Fibroblast of lung (primary cell): ENCODE results near the gene JUP. TPM values are rescaled to one million over a fixed set of nuclear protein-coding genes. Genes with fewer than 3 reads are reported as not detected.

ENCODE experiments used
- DNase-seq, 2 donors: peaks; one replicate each; pipeline versions ENCODE4 v3.0.0 to v3.0.0-alpha.2; 2010; ENCODE audit warnings: low read depth in 2 of 2
- H2AFZ ChIP-seq: 2 replicates; pipeline ENCODE4 v1.5.1; 2012; ENCODE audit warnings: low read length, control low read depth, inconsistent platforms
- H3K27ac ChIP-seq: 2 replicates; pipeline ENCODE4 v1.5.1; 2011; ENCODE audit warnings: low read length, control low read depth; ENCODE audit not compliant: insufficient read depth
- H3K27me3 ChIP-seq: 2 replicates; pipeline ENCODE4 v1.5.1; 2011; ENCODE audit warnings: mild to moderate bottlenecking, low read length; ENCODE audit not compliant: control insufficient read depth, insufficient read depth
- H3K36me3 ChIP-seq: 2 replicates; pipeline ENCODE4 v1.5.1; 2011; ENCODE audit warnings: low read length; ENCODE audit not compliant: control insufficient read depth, insufficient read depth
- H3K4me1 ChIP-seq: 2 replicates; pipeline ENCODE4 v1.5.1; 2011; ENCODE audit warnings: low read length; ENCODE audit not compliant: control insufficient read depth, insufficient read depth; ENCODE audit errors: extremely low read depth
- H3K4me2 ChIP-seq: 2 replicates; pipeline ENCODE4 v1.5.1; 2011; ENCODE audit warnings: low read length, control low read depth; ENCODE audit not compliant: insufficient read depth; ENCODE audit errors: extremely low read depth
- H3K4me3 ChIP-seq, 4 experiments: fragments of 200-600 bp in 1 of 4; sonication (generic) in 1 of 4; replicated peaks in 1 of 4; 2 replicates each; pipeline ENCODE4 v1.5.1; 2011 to 2016; ENCODE audit warnings: low read length in 4 of 4, low read depth in 3 of 4, mild to moderate bottlenecking in 3 of 4, control low read depth in 2 of 4, inconsistent platforms in 1 of 4, mixed read lengths in 1 of 4; ENCODE audit not compliant: insufficient read depth in 1 of 4; ENCODE audit errors: control extremely low read depth in 1 of 4
- H3K79me2 ChIP-seq: 2 replicates; pipeline ENCODE4 v1.5.1; 2012; ENCODE audit warnings: mild to moderate bottlenecking, low read length, inconsistent platforms; ENCODE audit not compliant: control insufficient read depth, insufficient read depth
- H3K9ac ChIP-seq: 2 replicates; pipeline ENCODE4 v1.5.1; 2011; ENCODE audit warnings: mild to moderate bottlenecking, low read length, control low read depth; ENCODE audit not compliant: insufficient read depth
- H3K9me3 ChIP-seq: 2 replicates; pipeline ENCODE4 v1.5.1; 2012; ENCODE audit warnings: low read depth, low read length; ENCODE audit not compliant: control insufficient read depth, insufficient read depth
- H4K20me1 ChIP-seq: 2 replicates; pipeline ENCODE4 v1.5.1; 2011; ENCODE audit warnings: low read length; ENCODE audit not compliant: control insufficient read depth, insufficient read depth; ENCODE audit errors: extremely low read depth
- CTCF ChIP-seq, 2 donors: IDR thresholded peaks in 1 of 2; conservative IDR thresholded peaks in 1 of 2; 1 replicate in 1 of 2; 2 replicates in 1 of 2; pipeline ENCODE4 v1.5.1; 2011 to 2012; ENCODE audit warnings: low read length in 2 of 2, control low read depth in 1 of 2, inconsistent platforms in 1 of 2, low read depth in 1 of 2, mild to moderate bottlenecking in 1 of 2
- EZH2 ChIP-seq: IDR thresholded peaks from 2 replicates; pipeline ENCODE4 v1.5.1; 2012; ENCODE audit warnings: low read length, control low read depth, mild to moderate bottlenecking; ENCODE audit errors: missing control alignments
- polyA plus RNA-seq, 2 donors: library from polyadenylated mRNA; depleted of rRNA in 1 of 2; stranded (reverse) in 1 of 2; unstranded in 1 of 2; fragments of >200 nt; gene quantifications; 2 replicates each; pipeline ENCODE4 v1.2.1, GENCODE V29; 2011 to 2012; ENCODE audit warnings: missing spikeins in 1 of 2
- total RNA-seq: library from RNA; depleted of rRNA; stranded (reverse); fragments of >200 nt; gene quantifications from 2 replicates; pipeline ENCODE4 v1.2.1, GENCODE V29; 2014

The JUP gene
- total and polyA plus RNA-seq, 2 donors (not counting 1 experiment from before 2014, with no cell fraction given) = 3.2 to 13.2 TPM

DNA sequence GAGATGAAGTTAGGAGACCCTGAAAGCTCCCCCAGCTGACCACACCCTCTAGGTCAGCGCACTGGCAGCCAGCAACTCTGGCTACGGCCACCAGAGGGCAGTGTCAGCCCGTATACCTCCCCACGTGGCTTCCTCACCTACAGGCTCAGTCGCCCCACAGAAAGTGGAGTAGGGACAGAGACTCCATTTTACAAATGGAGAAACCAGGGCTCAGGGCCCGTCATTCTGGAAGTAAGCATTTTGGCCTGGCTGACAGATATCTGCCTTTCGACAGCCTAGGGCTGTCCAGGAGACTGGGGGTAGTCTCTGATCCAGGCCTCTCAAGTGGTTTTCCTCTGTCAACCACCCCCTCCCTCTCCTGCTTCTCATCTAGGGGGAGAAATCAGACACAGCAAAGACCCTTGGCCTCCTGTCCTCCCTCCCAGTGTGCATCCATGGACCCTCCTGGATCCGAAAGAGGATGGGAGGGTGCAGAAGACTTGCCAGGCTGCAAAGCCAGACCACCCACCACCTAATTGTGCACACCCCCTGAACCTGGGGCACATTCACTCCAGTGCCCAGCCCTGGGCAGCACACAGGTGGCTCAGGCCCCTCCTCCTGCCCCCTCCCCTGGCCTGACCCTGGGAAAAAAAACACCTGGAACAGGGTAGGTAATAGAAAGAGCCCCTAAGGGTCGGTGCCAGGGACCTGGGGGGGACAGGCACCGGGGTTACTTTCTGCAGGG is 48.3 kb downstream of the JUP start:
- Histone ChIP-seq H3K9ac (no peak overlapping the region), H3K4me2 (no peak overlapping the region), H3K27me3 (peaks cover 34% of the 10 kb centered on the region), H4K20me1 (no peaks in the 10 kb centered on the region), H3K36me3 (no peaks in the 10 kb centered on the region), H3K79me2 (no peaks in the 10 kb centered on the region), H2AFZ (no peak overlapping the region), H3K9me3 (no peaks in the 10 kb centered on the region), H3K4me3 (no peak overlapping the region), H3K27ac (no peak overlapping the region), H3K4me1 (no peaks in the 10 kb centered on the region)
- peak; percentile 55 to 77 for DNase-seq
- no peak for TF ChIP-seq EZH2
- TF ChIP-seq CTCF (conservative IDR thresholded peaks at IDR 0.05 in 1 of 2, IDR thresholded peaks at IDR 0.05 in 1 of 2; ENCODE audit: low read depth in 1 of 2, low read length in 2 of 2) = peak; percentile 92 to 95

GRCh38 chr17:41737680-41738023 is 48.9 kb downstream of the JUP start:
- DNase-seq = no peak
- Histone ChIP-seq H2AFZ (no peak overlapping the region), H3K4me2 (no peak overlapping the region), H3K27ac (no peak overlapping the region), H3K27me3 (peaks cover 37% of the 10 kb centered on the region), H3K4me1 (no peaks in the 10 kb centered on the region), H3K4me3 (no peak overlapping the region), H4K20me1 (no peaks in the 10 kb centered on the region), H3K9me3 (no peaks in the 10 kb centered on the region), H3K79me2 (no peaks in the 10 kb centered on the region), H3K9ac (no peak overlapping the region), H3K36me3 (no peaks in the 10 kb centered on the region)
- TF ChIP-seq EZH2 = no peak
- TF ChIP-seq CTCF (conservative IDR thresholded peaks at IDR 0.05 in 1 of 2, IDR thresholded peaks at IDR 0.05 in 1 of 2; ENCODE audit: low read depth in 1 of 2, low read length in 2 of 2) = no peak

DNA sequence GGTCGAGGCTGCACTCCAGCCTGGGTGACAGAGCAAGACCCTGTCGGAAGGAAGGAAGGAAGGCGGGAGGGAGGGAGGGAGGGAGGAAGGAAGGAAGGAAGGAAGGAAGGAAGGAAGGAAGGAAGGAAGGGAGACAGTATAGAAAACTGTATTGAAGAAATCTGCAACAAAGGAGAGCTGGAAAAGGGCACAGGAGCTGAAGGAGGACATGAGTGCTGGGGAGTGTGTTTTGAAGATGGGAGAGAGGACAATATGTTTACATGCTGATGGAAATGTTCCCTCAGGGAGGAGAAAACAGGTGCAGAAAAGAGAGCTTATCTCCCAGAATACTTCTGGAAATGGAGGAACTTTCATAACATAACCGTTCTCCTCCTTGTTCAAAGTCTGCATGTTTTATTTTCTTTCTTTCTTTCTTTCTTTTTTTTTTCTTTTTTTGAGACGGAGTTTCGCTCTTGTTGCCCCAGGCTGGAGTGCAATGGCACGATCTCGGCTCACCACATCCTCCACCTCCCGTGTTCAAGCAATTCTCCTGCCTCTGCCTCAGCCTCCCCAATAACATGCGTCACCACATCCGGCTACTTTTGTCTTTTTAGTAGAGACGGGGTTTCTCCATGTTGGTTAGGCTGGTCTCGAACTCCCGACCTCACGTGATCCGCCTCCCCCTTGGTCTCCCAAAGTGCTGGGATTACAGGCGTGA is 49.4 kb downstream of the JUP start:
- no peak for DNase-seq
- Histone ChIP-seq H3K9me3 (no peaks in the 10 kb centered on the region), H3K27ac (no peak overlapping the region), H3K4me2 (no peak overlapping the region), H3K27me3 (peaks cover 43% of the 10 kb centered on the region), H3K9ac (no peak overlapping the region), H3K79me2 (no peaks in the 10 kb centered on the region), H4K20me1 (no peaks in the 10 kb centered on the region), H3K4me3 (no peak overlapping the region), H3K36me3 (no peaks in the 10 kb centered on the region), H2AFZ (no peak overlapping the region), H3K4me1 (no peaks in the 10 kb centered on the region)
- TF ChIP-seq CTCF (conservative IDR thresholded peaks at IDR 0.05 in 1 of 2, IDR thresholded peaks at IDR 0.05 in 1 of 2; ENCODE audit: low read depth in 1 of 2, low read length in 2 of 2) (no peak), EZH2 (no peak)
